Neuronal stem cell (in vitro differentiated cells): ENCODE data around the gene LSAMP.

ENCODE experiments used
- DNase-seq: peaks from one replicate; pipeline ENCODE4 v3.0.0-alpha.2; 2013; ENCODE audit warnings: low spot score
- H2AFZ ChIP-seq: one replicate; pipeline ENCODE4 v1.6.1; 2013; ENCODE audit warnings: mild to moderate bottlenecking, low read length, inconsistent platforms
- H2AK5ac ChIP-seq: 2 replicates; pipeline ENCODE4 v1.6.1; 2013; ENCODE audit warnings: low read depth, mild to moderate bottlenecking, inconsistent platforms, low read length, moderate library complexity, mixed read lengths
- H2BK120ac ChIP-seq: 2 replicates; pipeline ENCODE4 v1.6.1; 2013; ENCODE audit warnings: low read depth, mild to moderate bottlenecking, inconsistent platforms, low read length, moderate library complexity, mixed read lengths
- H2BK12ac ChIP-seq: one replicate; pipeline ENCODE4 v1.6.1; 2013; ENCODE audit warnings: low read length, inconsistent platforms
- H2BK15ac ChIP-seq: 2 replicates; pipeline ENCODE4 v1.6.1; 2013; ENCODE audit warnings: mild to moderate bottlenecking, low read length, inconsistent platforms, mixed read lengths
- H2BK5ac ChIP-seq: one replicate; pipeline ENCODE4 v1.6.1; 2013; ENCODE audit warnings: inconsistent platforms, mild to moderate bottlenecking, low read length, moderate library complexity
- H3K14ac ChIP-seq: one replicate; pipeline ENCODE4 v1.6.1; 2013; ENCODE audit warnings: low read length, inconsistent platforms
- H3K18ac ChIP-seq: 2 replicates; pipeline ENCODE4 v1.6.1; 2013; ENCODE audit warnings: low read length, inconsistent platforms
- H3K23ac ChIP-seq: 2 replicates; pipeline ENCODE4 v1.6.1; 2013; ENCODE audit warnings: low read depth, mild to moderate bottlenecking, mixed read lengths, low read length, inconsistent platforms; ENCODE audit not compliant: poor library complexity
- H3K27ac ChIP-seq: replicated peaks from 3 replicates; pipeline ENCODE4 v1.5.1; 2013; ENCODE audit warnings: low read length, inconsistent platforms
- H3K27me3 ChIP-seq, 3 experiments: 2 replicates each; pipeline ENCODE4 v1.6.1; 2013; ENCODE audit warnings: low read length in 3 of 3, mild to moderate bottlenecking in 2 of 3, inconsistent platforms in 1 of 3, low read depth in 1 of 3, mixed read lengths in 1 of 3, moderate library complexity in 1 of 3; ENCODE audit not compliant: control insufficient read depth in 3 of 3, insufficient read depth in 3 of 3
- H3K36me3 ChIP-seq, 2 donors: replicated peaks in 1 of 2; 2 replicates each; pipeline ENCODE4 v1.6.1; 2013; ENCODE audit warnings: low read length in 2 of 2; ENCODE audit not compliant: control insufficient read depth in 2 of 2, insufficient read depth in 2 of 2
- H3K4ac ChIP-seq: 2 replicates; pipeline ENCODE4 v1.6.1; 2013; ENCODE audit warnings: inconsistent platforms, mild to moderate bottlenecking, low read length, moderate library complexity
- H3K4me1 ChIP-seq, 2 donors: 1 replicate in 1 of 2; 2 replicates in 1 of 2; pipeline ENCODE4 v1.6.1; 2013; ENCODE audit warnings: low read length in 2 of 2, low read depth in 1 of 2; ENCODE audit not compliant: control insufficient read depth in 2 of 2, insufficient read depth in 1 of 2
- H3K4me2 ChIP-seq: one replicate; pipeline ENCODE4 v1.6.1; 2013; ENCODE audit warnings: mild to moderate bottlenecking, low read length, inconsistent platforms; ENCODE audit not compliant: insufficient read depth, poor library complexity, severe bottlenecking
- H3K4me3 ChIP-seq, 2 donors: 2 replicates each; pipeline ENCODE4 v1.5.1; 2013; ENCODE audit warnings: low read length in 2 of 2, mild to moderate bottlenecking in 2 of 2, inconsistent platforms in 1 of 2, moderate library complexity in 1 of 2
- H3K79me1 ChIP-seq: one replicate; pipeline ENCODE4 v1.6.1; 2013; ENCODE audit warnings: low read depth, mild to moderate bottlenecking, inconsistent platforms, low read length, moderate library complexity
- H3K9ac ChIP-seq: one replicate; pipeline ENCODE4 v1.6.1; 2013; ENCODE audit warnings: mild to moderate bottlenecking, low read depth, low read length, inconsistent platforms; ENCODE audit not compliant: poor library complexity
- H3K9me3 ChIP-seq, 2 donors: replicated peaks in 1 of 2; 2 replicates each; pipeline versions ENCODE3 to v1.6.1; 2013; ENCODE audit warnings: low read length in 2 of 2, mild to moderate bottlenecking in 2 of 2, inconsistent platforms in 1 of 2, low read depth in 1 of 2, mixed read lengths in 1 of 2, moderate library complexity in 1 of 2; ENCODE audit not compliant: control insufficient read depth in 2 of 2, insufficient read depth in 1 of 2
- H4K8ac ChIP-seq: one replicate; pipeline ENCODE4 v1.6.1; 2013; ENCODE audit warnings: low read depth, mild to moderate bottlenecking, inconsistent platforms, low read length, moderate library complexity
- H4K91ac ChIP-seq: one replicate; pipeline ENCODE4 v1.6.1; 2013; ENCODE audit warnings: low read length, low read depth, mild to moderate bottlenecking, inconsistent platforms; ENCODE audit not compliant: poor library complexity
- WGBS, 2 donors: extraction: QIAGEN DNeasy Blood & Tissue Kit; methylation state at CpG; one replicate each; pipeline ENCODE4 v1.1.7; 2013; ENCODE audit warnings: missing lambda C conversion rate in 2 of 2, mixed read lengths in 1 of 2; ENCODE audit not compliant: insufficient read length in 2 of 2, insufficient replicate concordance in 1 of 2; ENCODE audit errors: extremely low coverage in 2 of 2; 5-methylcytosine and 5-hydroxymethylcytosine counted together

The LSAMP gene

GRCh38 chr3:115828401-115828800 is 616.9 kb downstream of the LSAMP start:
- Histone ChIP-seq H2AFZ (no peak overlapping the region), H3K79me1 (no peaks in the 10 kb centered on the region), H3K36me3 (no peaks in the 10 kb centered on the region), H4K8ac (no peak overlapping the region), H2AK5ac (no peak overlapping the region), H3K4me2 (no peak overlapping the region), H2BK5ac (no peak overlapping the region), H3K27ac (no peak overlapping the region), H4K91ac (no peak overlapping the region), H3K27me3 (no peaks in the 10 kb centered on the region), H3K4ac (no peak overlapping the region), H3K9me3 (no peaks in the 10 kb centered on the region), H2BK120ac (no peak overlapping the region), H3K18ac (no peak overlapping the region), H2BK12ac (no peak overlapping the region), H3K23ac (no peak overlapping the region), H3K9ac (no peak overlapping the region), H3K14ac (no peak overlapping the region), H2BK15ac (no peak overlapping the region), H3K4me3 (no peak overlapping the region), H3K4me1 (peaks cover 0 to 5% of the 10 kb centered on the region in 2 donors)
- DNase-seq, result no peak
- WGBS, 2 donors, result no CpG with 5 or more reads among the region's 3 CpGs

GRCh38 chr3:115827495-115827894 is 617.8 kb downstream of the LSAMP start:
- Histone ChIP-seq H3K14ac (no peak overlapping the region), H2AK5ac (no peak overlapping the region), H2AFZ (no peak overlapping the region), H4K91ac (no peak overlapping the region), H2BK12ac (no peak overlapping the region), H2BK5ac (no peak overlapping the region), H3K18ac (no peak overlapping the region), H3K9ac (no peak overlapping the region), H4K8ac (no peak overlapping the region), H3K4ac (no peak overlapping the region), H2BK120ac (no peak overlapping the region), H3K79me1 (no peaks in the 10 kb centered on the region), H3K4me1 (peaks cover 0 to 5% of the 10 kb centered on the region in 2 donors), H2BK15ac (no peak overlapping the region), H3K23ac (no peak overlapping the region), H3K4me3 (no peak overlapping the region), H3K27me3 (no peaks in the 10 kb centered on the region), H3K36me3 (no peaks in the 10 kb centered on the region), H3K9me3 (no peaks in the 10 kb centered on the region), H3K27ac (no peak overlapping the region), H3K4me2 (no peak overlapping the region)
- no peak for DNase-seq
- WGBS, 2 donors, result no CpG with 5 or more reads among the region's 2 CpGs

DNA sequence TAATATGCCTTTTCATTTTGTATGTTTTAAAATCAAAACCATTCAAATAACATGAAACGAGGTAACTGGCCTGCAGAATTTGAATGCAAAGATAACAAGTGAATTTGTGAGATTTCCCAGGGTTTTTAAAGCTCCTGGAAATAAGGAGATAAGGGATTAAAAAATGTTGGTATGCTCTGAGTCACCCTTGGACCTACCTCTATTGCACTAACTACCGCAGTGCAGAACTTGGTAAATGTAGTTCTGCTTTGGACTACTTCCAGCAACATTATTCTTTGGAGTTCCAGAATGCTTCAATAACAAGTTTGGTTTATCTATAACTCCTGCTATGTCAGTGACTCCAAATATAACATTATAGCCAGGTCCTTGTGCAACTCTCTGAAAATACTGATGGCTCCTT is 620.2 kb downstream of the LSAMP start:
- Histone ChIP-seq H2AK5ac (no peak overlapping the region), H2BK15ac (no peak overlapping the region), H3K18ac (no peak overlapping the region), H3K27me3 (no peaks in the 10 kb centered on the region), H3K23ac (no peak overlapping the region), H3K9ac (no peak overlapping the region), H4K91ac (no peak overlapping the region), H3K4me1 (no peaks in the 10 kb centered on the region), H3K9me3 (no peaks in the 10 kb centered on the region), H2BK12ac (no peak overlapping the region), H4K8ac (no peak overlapping the region), H3K79me1 (no peaks in the 10 kb centered on the region), H3K36me3 (no peaks in the 10 kb centered on the region), H2AFZ (no peak overlapping the region), H3K4me2 (no peak overlapping the region), H3K4ac (no peak overlapping the region), H3K27ac (no peak overlapping the region), H3K14ac (no peak overlapping the region), H2BK5ac (no peak overlapping the region), H2BK120ac (no peak overlapping the region), H3K4me3 (no peak overlapping the region)
- no CpG with 5 or more reads among the region's 2 CpGs for WGBS, 2 donors
- no peak for DNase-seq

GRCh38 chr3:115823083-115823482 is 622.2 kb downstream of the LSAMP start:
- WGBS, 2 donors, result no CpG with 5 or more reads among the region's 2 CpGs
- Histone ChIP-seq H3K18ac (no peak overlapping the region), H3K4ac (no peak overlapping the region), H3K4me3 (no peak overlapping the region), H2BK5ac (no peak overlapping the region), H3K23ac (no peak overlapping the region), H2BK15ac (no peak overlapping the region), H4K91ac (no peak overlapping the region), H3K9ac (no peak overlapping the region), H3K27ac (no peak overlapping the region), H2BK12ac (no peak overlapping the region), H3K36me3 (no peaks in the 10 kb centered on the region), H3K4me1 (no peaks in the 10 kb centered on the region), H4K8ac (no peak overlapping the region), H3K14ac (no peak overlapping the region), H2AFZ (no peak overlapping the region), H2AK5ac (no peak overlapping the region), H3K79me1 (no peaks in the 10 kb centered on the region), H3K9me3 (no peaks in the 10 kb centered on the region), H2BK120ac (no peak overlapping the region), H3K4me2 (no peak overlapping the region), H3K27me3 (no peaks in the 10 kb centered on the region)
- DNase-seq, result no peak
